ENCODE data around the gene ITSN1.

The ITSN1 gene

GRCh38 chr21:33936301-33937038 is 294.2 kb downstream of the ITSN1 start:
- DNase-seq (ENCODE audit: low read depth): no peak

GRCh38 chr21:33937146-33937545 is 294.8 kb downstream of the ITSN1 start:
- no peak for DNase-seq (ENCODE audit: low read depth)

- no peak for DNase-seq (ENCODE audit: low read depth)
Measured at GRCh38 chr21:33937931-33938339, 295.6 kb downstream of the ITSN1 start.

- no peak for DNase-seq (ENCODE audit: low read depth)
Measured at GRCh38 chr21:33938381-33938780, 296.1 kb downstream of the ITSN1 start.

- DNase-seq (ENCODE audit: low read depth): no peak
Measured at GRCh38 chr21:33939226-33939625, 296.9 kb downstream of the ITSN1 start.

- DNase-seq (ENCODE audit: low read depth): no peak
Measured at GRCh38 chr21:33940164-33940880, 298.0 kb downstream of the ITSN1 start.

GRCh38 chr21:33940881-33941245 is 298.6 kb downstream of the ITSN1 start:
- no peak for DNase-seq (ENCODE audit: low read depth)

- no peak for DNase-seq (ENCODE audit: low read depth)
Measured at GRCh38 chr21:33942426-33942825, 300.1 kb downstream of the ITSN1 start.

- no peak for DNase-seq (ENCODE audit: low read depth)
Measured at GRCh38 chr21:33943293-33943692, 301.0 kb downstream of the ITSN1 start.

GRCh38 chr21:33944185-33944763 is 302.0 kb downstream of the ITSN1 start:
- no peak for DNase-seq (ENCODE audit: low read depth)

GRCh38 chr21:33945652-33946270 is 303.5 kb downstream of the ITSN1 start:
- no peak for DNase-seq (ENCODE audit: low read depth)

GRCh38 chr21:33947451-33948095 is 305.3 kb downstream of the ITSN1 start:
- peak; percentile 65 for DNase-seq (ENCODE audit: low read depth)

- peak; percentile 61 for DNase-seq (ENCODE audit: low read depth)
Measured at GRCh38 chr21:33948096-33948950, 306.0 kb downstream of the ITSN1 start.

- no peak for DNase-seq (ENCODE audit: low read depth)
Measured at GRCh38 chr21:33948951-33949444, 306.7 kb downstream of the ITSN1 start.
